ENCODE results near the gene OTOG.

Gene OTOG

GRCh38 chr11:17601256-17601671 is 54.2 kb downstream of the OTOG start:
- Histone ChIP-seq H3K4me3 (ENCODE audit: low read depth, low read length) (no peak overlapping the region), H3K27me3 (no peaks in the 10 kb centered on the region), H3K4me1 (no peaks in the 10 kb centered on the region), H3K9me3 (no peaks in the 10 kb centered on the region), H3K36me3 (no peaks in the 10 kb centered on the region)
- no peak for TF ChIP-seq CTCF (IDR thresholded peaks at IDR 0.05; ENCODE audit: low read depth, low read length)
- DNase-seq: no peak

GRCh38 chr11:17601676-17602075 is 54.6 kb downstream of the OTOG start:
- Histone ChIP-seq H3K36me3 (no peaks in the 10 kb centered on the region), H3K4me1 (no peaks in the 10 kb centered on the region), H3K4me3 (ENCODE audit: low read depth, low read length) (no peak overlapping the region), H3K9me3 (no peaks in the 10 kb centered on the region), H3K27me3 (no peaks in the 10 kb centered on the region)
- TF ChIP-seq CTCF (IDR thresholded peaks at IDR 0.05; ENCODE audit: low read depth, low read length): no peak
- DNase-seq: no peak

- no peak for DNase-seq
- no peaks in the 10 kb centered on the region for H3K36me3 ChIP-seq
- H3K4me1 ChIP-seq: no peaks in the 10 kb centered on the region
- no peaks in the 10 kb centered on the region for H3K9me3 ChIP-seq
- no peak for TF ChIP-seq CTCF (IDR thresholded peaks at IDR 0.05; ENCODE audit: low read depth, low read length)
- H3K4me3 ChIP-seq (ENCODE audit: low read depth, low read length): no peak overlapping the region
- no peaks in the 10 kb centered on the region for H3K27me3 ChIP-seq
Measured at GRCh38 chr11:17602105-17603001, 55.3 kb downstream of the OTOG start.

- H3K36me3 ChIP-seq: no peaks in the 10 kb centered on the region
- TF ChIP-seq CTCF (IDR thresholded peaks at IDR 0.05; ENCODE audit: low read depth, low read length): no peak
Measured at GRCh38 chr11:17603056-17603825, 56.2 kb downstream of the OTOG start.

GRCh38 chr11:17604201-17604914 is 57.3 kb downstream of the OTOG start:
- H3K9me3 ChIP-seq: no peaks in the 10 kb centered on the region
- no peak for DNase-seq
- H3K27me3 ChIP-seq: no peaks in the 10 kb centered on the region
- H3K4me1 ChIP-seq: no peaks in the 10 kb centered on the region
- TF ChIP-seq CTCF (IDR thresholded peaks at IDR 0.05; ENCODE audit: low read depth, low read length): no peak
- no peaks in the 10 kb centered on the region for H3K36me3 ChIP-seq
- H3K4me3 ChIP-seq (ENCODE audit: low read depth, low read length): no peak overlapping the region

More at GRCh38 chr11:17603056-17603825, 56.2 kb downstream of the OTOG start:
- H3K4me1 ChIP-seq: no peaks in the 10 kb centered on the region
- no peak overlapping the region for H3K4me3 ChIP-seq (ENCODE audit: low read depth, low read length)
- H3K9me3 ChIP-seq: no peaks in the 10 kb centered on the region
- DNase-seq: no peak
- no peaks in the 10 kb centered on the region for H3K27me3 ChIP-seq

All from BE2C (cell line).